GM12878 (cell line): ENCODE measurements around the gene CAMTA1. TPM values are rescaled to one million over a fixed set of nuclear protein-coding genes. Genes with fewer than 3 reads are reported as not detected.

Experiments used
- ATAC-seq: fragments of 200-7000 bp; cut with Tn5 transposase; 3 replicates; pipeline ENCODE4 v1.9.1; 2020; ENCODE audit warnings: mild to moderate bottlenecking, moderate library complexity
- BruUV-seq: library from RNA; stranded (reverse); fragments of 400-500 nt; replicated peaks from 2 replicates; lab custom pipeline; 2021; lab: Mats Ljungman, UMichigan
- CTCF ChIA-PET: fragments of 300-600 bp; sonication (Branson Sonifier 250); formaldehyde crosslinking; extraction: SDS; loops from one replicate; lab custom pipeline; 2021; ENCODE audit warnings: inconsistent platforms; lab: Yijun Ruan, JAX
- POLR2A ChIA-PET: fragments of 350-600 bp; formaldehyde crosslinking; extraction: SDS; loops from one replicate; lab custom pipeline; 2021; ENCODE audit warnings: inconsistent platforms; lab: Charles Lee
- RAD21 ChIA-PET: fragments of 300-600 bp; sonication (Branson Sonifier 250); formaldehyde crosslinking; loops from one replicate; lab custom pipeline; 2023; ENCODE audit warnings: antibody characterized with exemption; ENCODE audit not compliant: unreplicated experiment; lab: Charles Lee
- SMC1A ChIA-PET: fragments of 300-600 bp; sonication (Branson Sonifier 250); formaldehyde crosslinking; loops from one replicate; lab custom pipeline; 2023; ENCODE audit not compliant: unreplicated experiment, uncharacterized antibody; lab: Charles Lee
- DNase-seq: peaks from one replicate; pipeline ENCODE4 v3.0.0-alpha.2; 2011; ENCODE audit warnings: low read depth, low spot score
- FAIRE-seq: peaks from 3 replicates; lab custom pipeline; 2011; peaks lifted over from hg19 to GRCh38; lab: Jason Lieb, UNC
- H2AFZ ChIP-seq: 2 replicates; pipeline ENCODE4 v1.6.0; 2011; ENCODE audit warnings: low read depth, low read length, control low read depth; ENCODE audit not compliant: control insufficient read depth
- H3K27ac ChIP-seq: 2 replicates; pipeline ENCODE4 v1.5.1; 2011; ENCODE audit warnings: control low read depth; ENCODE audit not compliant: control insufficient read depth, insufficient read depth
- H3K27me3 ChIP-seq, 2 experiments: replicated peaks in 1 of 2; 2 replicates each; pipeline versions ENCODE4 v1.6.0 to v1.6.1; 2011; ENCODE audit warnings: low read length in 1 of 2; ENCODE audit not compliant: control insufficient read depth in 2 of 2, insufficient read depth in 2 of 2
- H3K36me3 ChIP-seq, 2 experiments: 2 replicates each; pipeline ENCODE4 v1.5.1; 2011; ENCODE audit warnings: low read length in 1 of 2; ENCODE audit not compliant: control insufficient read depth in 2 of 2, insufficient read depth in 2 of 2
- H3K4me1 ChIP-seq: 2 replicates; pipeline ENCODE4 v1.6.1; 2011; ENCODE audit warnings: mild to moderate bottlenecking, low read length, moderate library complexity, mixed read lengths; ENCODE audit not compliant: control insufficient read depth, insufficient read depth
- H3K4me2 ChIP-seq: 2 replicates; pipeline ENCODE4 v1.6.0; 2011; ENCODE audit warnings: control low read depth; ENCODE audit not compliant: control insufficient read depth, insufficient read depth
- H3K4me3 ChIP-seq: fragments of 200-600 bp; sonication (generic); 2 replicates; pipeline ENCODE4 v1.5.1; 2016
- H3K79me2 ChIP-seq: 2 replicates; pipeline ENCODE4 v1.6.0; 2011; ENCODE audit warnings: low read length; ENCODE audit not compliant: control insufficient read depth, insufficient read depth
- H3K9ac ChIP-seq: 2 replicates; pipeline ENCODE4 v1.8.0; 2011; ENCODE audit warnings: low read length, control low read depth, mixed read lengths; ENCODE audit not compliant: control insufficient read depth, insufficient read depth
- H3K9me3 ChIP-seq: replicated peaks from 3 replicates; pipeline ENCODE4 v1.5.1; 2011; ENCODE audit warnings: mild to moderate bottlenecking, low read length; ENCODE audit not compliant: control insufficient read depth, insufficient read depth
- H4K20me1 ChIP-seq: 2 replicates; pipeline ENCODE4 v1.6.0; 2011; ENCODE audit not compliant: control insufficient read depth, insufficient read depth
- ASH2L ChIP-seq: fragments of 300-600, 200-600 bp; sonication (generic); IDR thresholded peaks from 2 replicates; pipeline ENCODE4 v1.6.1; 2017; ENCODE audit warnings: low read depth, mild to moderate bottlenecking, borderline replicate concordance
- EGR1 ChIP-seq, 2 experiments: IDR thresholded peaks; 1 replicate in 1 of 2; 2 replicates in 1 of 2; pipeline ENCODE4 v1.6.1; 2011 to 2012; ENCODE audit warnings: low read depth in 2 of 2, low read length in 2 of 2, borderline replicate concordance in 1 of 2, mild to moderate bottlenecking in 1 of 2, moderate library complexity in 1 of 2
- EP300 ChIP-seq, 2 experiments: fragments of 150-350 bp in 1 of 2; IDR thresholded peaks; 2 replicates each; pipeline ENCODE4 v1.6.1; 2011 to 2012; ENCODE audit warnings: low read depth in 2 of 2, low read length in 2 of 2, borderline replicate concordance in 1 of 2, improper control_type of control experiment in 1 of 2, inconsistent platforms in 1 of 2; ENCODE audit not compliant: control insufficient read depth in 1 of 2
- FOXK2 ChIP-seq: fragments of 450-650 bp; IDR thresholded peaks from 2 replicates; pipeline ENCODE4 v1.6.1; 2017; ENCODE audit warnings: mild to moderate bottlenecking, moderate library complexity
- IRF4 ChIP-seq: IDR thresholded peaks from 2 replicates; pipeline ENCODE4 v1.6.1; 2011; ENCODE audit warnings: low read depth, low read length
- KAT2A ChIP-seq: conservative IDR thresholded peaks from 2 replicates; pipeline ENCODE4 v1.6.1; 2011; ENCODE audit warnings: low read depth, low read length; ENCODE audit not compliant: control insufficient read depth
- KDM1A ChIP-seq: fragments of 200-600 bp; sonication (generic); IDR thresholded peaks from 2 replicates; pipeline ENCODE4 v1.6.1; 2016; ENCODE audit warnings: borderline replicate concordance
- KLF5 ChIP-seq: fragments of 450-650 bp; IDR thresholded peaks from 2 replicates; pipeline ENCODE4 v1.6.1; 2014; ENCODE audit warnings: mild to moderate bottlenecking; ENCODE audit not compliant: partially characterized antibody
- NBN ChIP-seq: fragments of 450-650 bp; IDR thresholded peaks from 2 replicates; pipeline ENCODE4 v1.6.1; 2016
- POLR2AphosphoS5 ChIP-seq: IDR thresholded peaks from 2 replicates; pipeline ENCODE4 v1.6.1; 2011; ENCODE audit warnings: mild to moderate bottlenecking, low read length, inconsistent platforms
- REST ChIP-seq: IDR thresholded peaks from 2 replicates; pipeline ENCODE4 v1.6.1; 2012; ENCODE audit warnings: mild to moderate bottlenecking, low read depth, low read length
- SMAD5 ChIP-seq: IDR thresholded peaks from 2 replicates; pipeline ENCODE4 v1.6.1; 2016; ENCODE audit warnings: antibody characterized with exemption, low read depth
- SMARCA5 ChIP-seq: fragments of 450-650 bp; IDR thresholded peaks from 2 replicates; pipeline ENCODE4 v1.6.1; 2017; ENCODE audit warnings: mild to moderate bottlenecking
- STAT1 ChIP-seq: fragments of 450-650 bp; conservative IDR thresholded peaks from 2 replicates; pipeline ENCODE4 v1.6.1; 2014; ENCODE audit warnings: antibody characterized with exemption, mild to moderate bottlenecking
- TCF12 ChIP-seq: IDR thresholded peaks from 2 replicates; pipeline ENCODE4 v1.6.1; 2011; ENCODE audit warnings: low read depth, mild to moderate bottlenecking, low read length
- WRNIP1 ChIP-seq: IDR thresholded peaks from 2 replicates; pipeline ENCODE4 v1.6.1; 2011; ENCODE audit warnings: low read depth, low read length, improper control_type of control experiment, borderline replicate concordance
- YY1 ChIP-seq: IDR thresholded peaks from 2 replicates; pipeline ENCODE4 v1.6.1; 2011; ENCODE audit warnings: low read depth, mild to moderate bottlenecking, low read length
- ZNF24 ChIP-seq: fragments of 450-650 bp; IDR thresholded peaks from 2 replicates; pipeline ENCODE4 v1.6.1; 2017; ENCODE audit warnings: antibody characterized with exemption, mild to moderate bottlenecking
- WGBS: methylation state at CpG from one replicate; pipeline ENCODE4 v1.1.6; 2016; ENCODE audit warnings: low lambda C conversion rate; ENCODE audit not compliant: insufficient replicate concordance, insufficient coverage; ENCODE audit errors: missing lambda C conversion rate; 5-methylcytosine and 5-hydroxymethylcytosine counted together
- in situ Hi-C: fragments of 300-500 bp; cut with MboI; formaldehyde crosslinking; loops from 9 replicates; pipeline ENCODE4 v1.14.3; 2018; ENCODE audit warnings: mixed read lengths
- intact Hi-C: fragments of 100-400 bp; cut with micrococcal nuclease; formaldehyde crosslinking; loops from one replicate; pipeline ENCODE4 v1.14.2; 2022; ENCODE audit not compliant: unreplicated experiment
- polyA plus RNA-seq, 11 experiments: library from polyadenylated mRNA; depleted of rRNA in 4 of 11; unstranded in 6 of 11; stranded (reverse) in 5 of 11; fragments of >200 nt; fragmentation: Nextera tagmentation in 4 of 11; fragmentation: Illumina TruSeq in 1 of 11; extraction: Ambion mirVana in 4 of 11; extraction: Trizol in 1 of 11; gene quantifications; 1 replicate in 1 of 11; 2 replicates in 10 of 11; pipeline versions ENCODE4 v1.2.1 to v1.2.3, GENCODE V29; 2011 to 2016; ENCODE audit warnings: inconsistent platforms in 2 of 11, missing spikeins in 2 of 11, low read depth in 1 of 11
- total RNA-seq, 4 experiments: library from RNA; depleted of rRNA in 3 of 4; stranded (reverse); fragments of >200 nt in 3 of 4; fragmentation: Illumina TruSeq in 1 of 4; extraction: Trizol in 1 of 4; gene quantifications; 2 replicates each; pipeline versions ENCODE4 v1.2.1 to v1.2.3, GENCODE V29; 2013 to 2021

Gene CAMTA1
- total and polyA plus RNA-seq, 10 of the 15 experiments (the other 5 are each of a cell fraction or from before 2014, with no cell fraction given): 37.7 to 148 (median 76.4) TPM

GRCh38 chr1:7301664-7301981 lies 516.4 kb downstream of the CAMTA1 start:
- no peak overlapping the region for H2AFZ ChIP-seq
- no peaks in the 10 kb centered on the region for H3K79me2 ChIP-seq
- no peaks in the 10 kb centered on the region for H4K20me1 ChIP-seq
- DNase-seq (no peak), ATAC-seq (no peak), FAIRE-seq (no peak)
- ChIA-PET CTCF (no interaction called here), POLR2A (no interaction called here), RAD21 (no interaction called here), SMC1A (no interaction called here)
- H3K4me2 ChIP-seq: no peak overlapping the region
- no peaks in the 10 kb centered on the region for H3K36me3 ChIP-seq
- BruUV-seq: no TSS peak
- intact Hi-C loops (no loop called here), in situ Hi-C loops (no loop called here)
- no peak overlapping the region for H3K27ac ChIP-seq
- H3K4me3 ChIP-seq: no peak overlapping the region
- H3K4me1 ChIP-seq: no peaks in the 10 kb centered on the region
- no peak overlapping the region for H3K9ac ChIP-seq
- TF ChIP-seq POLR2AphosphoS5 (no peak), NBN (no peak)
- under 1% methylated on average over 7 of the region's 7 CpGs for WGBS
- no peaks in the 10 kb centered on the region for H3K9me3 ChIP-seq
- peaks cover 0 to 2% of the 10 kb centered on the region in 2 experiments; a peak in 3 of 4 replicates for H3K27me3 ChIP-seq

GRCh38 chr1:7302126-7302525 lies 516.9 kb downstream of the CAMTA1 start:
- ATAC-seq: no peak
- Histone ChIP-seq H3K9ac (no peak overlapping the region), H3K27ac (no peak overlapping the region), H2AFZ (no peak overlapping the region), H3K9me3 (no peaks in the 10 kb centered on the region), H3K36me3 (no peaks in the 10 kb centered on the region), H3K79me2 (no peaks in the 10 kb centered on the region), H4K20me1 (no peaks in the 10 kb centered on the region), H3K27me3 (peaks cover 0 to 2% of the 10 kb centered on the region in 2 experiments; a peak in 3 of 4 replicates), H3K4me3 (no peak overlapping the region), H3K4me1 (no peaks in the 10 kb centered on the region), H3K4me2 (no peak overlapping the region)
- FAIRE-seq: no peak
- RAD21 ChIA-PET: no interaction called here
- POLR2A ChIA-PET: no interaction called here
- intact Hi-C loops: no loop called here
- DNase-seq: no peak
- BruUV-seq: no TSS peak
- SMC1A ChIA-PET: no interaction called here
- CTCF ChIA-PET: no interaction called here
- WGBS: 21% methylated on average over 6 of the region's 6 CpGs
- in situ Hi-C loops: no loop called here
- TF ChIP-seq KLF5 (no peak), ZNF24 (no peak), EP300 (IDR thresholded peaks at IDR 0.05; ENCODE audit: borderline replicate concordance in 1 of 2, control insufficient read depth in 1 of 2, low read depth in 2 of 2, low read length in 2 of 2) (no peak), EGR1 (IDR thresholded peaks at IDR 0.05; ENCODE audit: borderline replicate concordance in 1 of 2, low read depth in 2 of 2, low read length in 2 of 2) (no peak), TCF12 (no peak), WRNIP1 (no peak), SMARCA5 (no peak), STAT1 (no peak), KDM1A (no peak), FOXK2 (no peak), ASH2L (no peak), IRF4 (no peak), KAT2A (no peak), YY1 (no peak), SMAD5 (no peak), REST (no peak)
